Activated CD4-positive, alpha-beta T cell treated with anti-CD3 and anti-CD28 coated beads, Interleukin-10, Interleukin-2, amounts not matched to agents 100 ng/mL and 50 ng/mL, durations not matched to agents 16 hours and 8 hours (primary cell): ENCODE results near the gene COA1.
"Not testable (repeated sequence)": the region's sequence is repeated elsewhere in the genome, so short reads cannot be mapped to it uniquely, and the experiment has no call there.

Experiments
- DNase-seq: peaks from one replicate; pipeline ENCODE4 v3.0.0-alpha.2; 2020

The COA1 gene

GRCh38 chr7:43687866-43688265 is 41.5 kb downstream of the COA1 start:
- DNase-seq: not testable (repeated sequence)

DNA sequence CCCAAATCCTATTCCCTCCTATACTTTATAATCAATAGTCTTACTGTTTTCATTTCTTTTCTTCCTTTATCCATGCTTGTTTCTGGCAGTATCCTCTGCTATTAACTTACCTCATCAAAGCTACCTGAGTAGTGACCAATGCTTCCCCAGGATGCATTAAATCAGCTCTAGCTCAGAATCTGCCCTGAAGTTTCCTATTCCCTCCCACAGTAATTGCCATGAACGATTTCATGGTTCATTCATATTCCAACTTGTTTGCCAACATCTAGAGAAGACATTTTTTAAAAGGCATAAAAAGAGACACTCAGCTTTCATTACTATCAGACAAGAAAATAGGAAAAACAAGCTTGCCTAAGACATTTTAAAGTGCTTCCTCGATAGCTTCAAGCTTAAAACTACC is 42.3 kb downstream of the COA1 start:
- DNase-seq: no peak

DNA sequence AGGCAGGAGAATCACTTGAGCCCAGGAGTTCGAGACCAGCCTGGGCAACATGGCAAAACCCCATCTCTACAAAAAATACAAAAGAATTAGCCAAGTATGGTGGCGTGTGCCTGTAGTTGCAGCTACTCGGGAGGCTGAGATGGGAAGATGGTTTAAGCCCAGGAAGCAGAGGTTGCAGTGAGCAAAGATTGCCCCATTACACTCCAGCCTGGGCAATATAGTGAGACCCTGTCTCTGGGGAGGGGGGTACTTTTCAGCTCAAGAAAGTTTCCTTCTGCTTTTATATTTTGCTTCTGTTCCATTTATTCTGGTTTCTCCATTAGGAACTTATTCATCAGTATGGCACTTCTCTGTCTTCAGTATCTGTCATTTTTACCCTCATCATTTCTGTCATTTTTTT is 48.6 kb downstream of the COA1 start:
- no peak for DNase-seq

DNA sequence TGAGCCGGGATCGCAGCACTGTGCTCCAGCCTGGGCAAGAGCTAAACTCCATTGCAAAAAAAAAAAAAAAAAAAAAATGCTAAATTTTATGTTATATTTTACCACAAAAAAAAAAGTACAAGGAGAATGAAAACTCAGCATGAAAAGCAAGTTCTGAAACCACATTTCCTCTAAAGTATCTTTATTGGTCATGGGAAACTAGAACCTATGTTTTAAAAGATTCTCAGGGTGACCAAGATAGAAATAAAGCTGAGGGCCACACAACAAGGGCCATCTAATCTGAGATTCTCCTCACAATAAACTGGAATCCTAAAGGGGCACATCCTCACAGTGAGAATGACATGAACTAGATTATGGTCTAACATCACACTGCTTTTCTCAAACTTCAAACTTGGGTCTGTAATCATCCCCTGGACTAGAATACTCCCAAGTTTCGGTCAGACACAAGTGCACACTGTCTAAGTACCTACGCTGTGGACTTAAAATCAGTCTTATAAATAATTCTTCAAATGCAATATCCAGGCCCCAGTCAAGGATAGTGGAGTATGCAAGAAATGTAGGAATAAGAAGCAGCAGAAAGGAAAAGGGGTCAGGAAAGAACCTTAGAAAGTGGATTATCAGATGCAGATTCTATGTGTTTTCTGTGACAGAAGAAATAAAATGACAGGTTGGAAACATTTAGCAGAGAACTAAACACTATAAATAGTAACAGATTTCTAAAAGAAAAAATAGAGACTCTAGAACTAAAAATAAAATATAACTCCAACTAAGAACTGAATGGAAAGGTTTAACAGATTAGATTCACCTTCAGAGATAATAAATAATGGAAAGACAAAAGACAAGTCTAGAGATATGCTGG is 49.9 kb downstream of the COA1 start:
- peak; percentile 40 for DNase-seq

- no peak for DNase-seq
Measured at GRCh38 chr7:43678315-43678714, 51.0 kb downstream of the COA1 start.

GRCh38 chr7:43677864-43678263 is 51.5 kb downstream of the COA1 start:
- DNase-seq: no peak

DNA sequence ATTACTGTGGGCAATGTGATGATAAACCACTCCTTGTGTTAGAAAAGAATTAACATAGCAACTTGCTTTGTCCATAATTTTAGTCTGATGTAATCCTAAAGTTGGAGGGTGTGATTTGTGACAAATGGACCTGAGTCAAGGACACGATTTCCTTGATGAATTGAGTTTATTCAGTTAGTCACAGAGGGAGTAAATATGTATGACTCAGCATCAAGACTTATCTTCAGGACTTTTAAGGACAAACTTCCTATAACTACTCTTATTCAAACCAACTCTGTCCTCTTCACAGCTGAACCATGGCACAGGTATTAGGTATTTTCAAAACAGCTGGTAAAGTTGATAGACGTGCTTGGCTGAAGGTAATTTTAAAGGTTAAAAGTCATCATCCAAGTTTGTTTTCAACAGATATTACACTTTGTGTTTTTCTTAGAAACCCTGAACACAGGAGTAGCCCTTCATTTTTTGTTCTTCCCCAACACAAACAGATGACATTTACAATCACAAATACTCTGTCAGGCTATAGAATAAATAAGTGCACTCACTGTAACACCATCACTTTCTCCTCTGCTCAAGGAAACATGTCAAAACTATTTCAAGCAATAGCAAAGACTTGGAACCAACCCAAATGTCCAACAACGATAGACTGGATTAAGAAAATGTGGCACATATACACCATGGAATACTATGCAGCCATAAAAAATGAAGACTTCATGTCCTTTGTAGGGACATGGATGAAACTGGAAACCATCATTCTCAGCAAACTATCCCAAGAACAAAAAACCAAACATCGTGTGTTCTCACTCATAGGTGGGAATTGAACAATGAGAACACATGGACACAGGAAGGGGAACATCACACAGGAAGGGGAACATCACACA is 54.5 kb downstream of the COA1 start:
- no peak for DNase-seq

GRCh38 chr7:43673243-43673976 is 55.9 kb downstream of the COA1 start:
- DNase-seq: not testable (repeated sequence)

- no peak for DNase-seq
Measured at GRCh38 chr7:43671521-43671920, 57.8 kb downstream of the COA1 start.

GRCh38 chr7:43669286-43670081 is 59.8 kb downstream of the COA1 start:
- DNase-seq: peak; percentile 82

DNA sequence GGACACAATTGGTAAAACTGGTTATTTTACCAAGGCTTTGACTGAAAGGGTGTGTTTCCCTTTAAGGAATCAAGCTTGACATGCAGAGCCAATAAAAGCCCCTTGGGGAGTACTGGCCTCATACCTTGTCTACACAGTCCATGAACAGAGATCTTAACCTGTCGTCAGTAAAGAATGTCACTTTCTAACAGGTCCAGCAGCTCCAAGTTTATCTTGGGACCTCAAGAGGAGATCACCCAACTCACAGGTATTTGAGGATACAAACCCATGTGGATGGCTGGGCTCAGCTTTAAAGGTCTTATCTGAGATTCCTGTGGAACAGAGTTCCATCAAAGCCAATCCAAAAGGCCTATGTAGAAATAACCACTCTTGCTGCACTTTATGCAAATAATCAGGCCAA is 61.3 kb downstream of the COA1 start:
- no peak for DNase-seq

- no peak for DNase-seq
Measured at GRCh38 chr7:43666938-43667337, 62.4 kb downstream of the COA1 start.

DNA sequence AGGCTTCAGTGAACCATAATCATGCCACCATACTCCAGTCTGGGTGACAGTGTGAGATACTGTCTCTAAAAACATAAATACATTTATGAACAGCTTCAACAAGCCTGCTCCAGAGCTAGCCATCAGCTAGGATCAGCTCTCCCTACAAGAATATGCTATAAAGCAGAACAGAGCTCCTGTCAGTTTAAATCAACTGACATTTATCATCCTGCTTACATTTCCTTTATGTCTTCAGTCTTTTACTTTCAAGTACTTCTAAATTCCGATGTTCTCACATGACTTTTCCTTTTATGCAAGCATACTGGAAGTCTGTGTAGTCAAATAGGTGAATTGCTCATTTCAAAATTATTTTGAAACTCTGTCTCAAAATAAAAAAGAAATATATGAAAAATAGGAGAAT is 64.6 kb downstream of the COA1 start:
- DNase-seq: no peak

DNA sequence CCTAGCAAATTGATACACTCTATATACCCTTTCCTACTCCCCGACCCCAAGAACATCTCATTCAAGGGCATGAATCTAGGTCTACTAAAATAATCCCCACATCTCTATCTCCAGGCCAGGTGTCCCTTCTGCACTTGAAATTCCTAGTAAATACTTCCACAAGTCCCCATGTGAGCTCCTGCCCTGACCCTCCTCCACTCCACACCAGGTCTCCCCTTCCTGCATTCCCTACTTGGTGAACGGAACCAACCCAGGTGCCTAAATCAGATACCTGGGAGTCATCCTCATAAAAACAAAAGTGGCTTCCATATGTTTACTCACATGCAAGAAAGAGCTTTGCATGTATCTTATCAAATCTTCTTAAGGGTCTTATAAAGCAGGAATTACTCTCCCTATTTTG is 69.2 kb downstream of the COA1 start:
- no peak for DNase-seq

DNA sequence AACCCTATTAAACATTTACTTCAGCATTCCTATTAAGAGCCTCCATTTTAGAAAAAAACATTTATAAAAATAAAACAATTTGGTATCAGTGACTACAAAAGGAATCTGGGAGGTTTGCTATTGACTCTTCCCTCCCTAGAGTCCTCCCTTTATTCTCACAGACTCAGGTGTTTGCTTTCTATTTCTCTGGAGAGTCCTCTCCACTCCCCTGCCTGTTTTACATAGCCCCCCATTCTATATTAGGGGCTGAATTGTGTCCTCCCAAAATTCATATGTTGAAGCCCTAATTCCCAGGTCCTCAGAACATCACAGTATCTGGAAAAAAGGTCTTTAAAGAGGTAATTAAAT is 69.8 kb downstream of the COA1 start:
- DNase-seq: no peak

DNA sequence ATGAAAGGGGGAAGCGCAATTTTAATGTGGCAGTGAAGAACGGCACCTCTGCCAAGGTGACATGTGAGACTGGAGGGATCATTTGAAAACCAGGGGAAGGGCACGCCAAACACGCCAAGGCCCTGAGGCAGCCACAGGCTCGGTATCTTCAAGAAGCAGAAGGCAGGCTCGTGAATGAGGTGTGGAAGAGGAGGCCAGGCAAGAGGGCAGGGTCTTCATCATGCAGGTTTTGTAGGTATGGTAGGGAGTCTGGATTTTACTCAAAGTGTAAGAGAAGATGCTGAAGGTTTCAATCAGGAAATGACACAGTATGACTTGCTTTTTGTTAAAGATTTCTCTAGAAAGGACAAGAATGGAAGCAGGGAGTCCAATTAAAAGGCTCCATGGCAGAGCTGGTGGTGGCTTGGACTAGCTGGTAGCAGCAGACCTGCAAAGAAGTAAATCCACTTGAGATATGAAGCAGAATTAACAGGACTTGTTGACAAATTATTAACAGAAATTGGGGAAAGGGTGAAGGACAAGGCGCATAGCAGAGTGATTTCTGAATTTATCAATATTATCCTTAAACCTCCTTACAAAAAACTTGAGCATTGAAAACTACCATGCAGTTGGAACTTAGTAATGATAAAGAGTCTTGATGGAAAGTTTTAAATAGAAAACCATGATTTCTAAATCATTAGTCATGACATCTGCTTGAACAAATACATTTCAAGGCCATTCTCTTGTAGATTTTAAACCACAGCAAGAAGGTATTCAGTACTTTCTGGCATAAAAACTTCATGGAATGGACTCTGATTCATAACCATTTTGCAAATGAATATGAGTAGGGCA is 70.4 kb downstream of the COA1 start:
- peak; percentile 84 for DNase-seq

GRCh38 chr7:43656997-43657396 is 72.3 kb downstream of the COA1 start:
- no peak for DNase-seq

DNA sequence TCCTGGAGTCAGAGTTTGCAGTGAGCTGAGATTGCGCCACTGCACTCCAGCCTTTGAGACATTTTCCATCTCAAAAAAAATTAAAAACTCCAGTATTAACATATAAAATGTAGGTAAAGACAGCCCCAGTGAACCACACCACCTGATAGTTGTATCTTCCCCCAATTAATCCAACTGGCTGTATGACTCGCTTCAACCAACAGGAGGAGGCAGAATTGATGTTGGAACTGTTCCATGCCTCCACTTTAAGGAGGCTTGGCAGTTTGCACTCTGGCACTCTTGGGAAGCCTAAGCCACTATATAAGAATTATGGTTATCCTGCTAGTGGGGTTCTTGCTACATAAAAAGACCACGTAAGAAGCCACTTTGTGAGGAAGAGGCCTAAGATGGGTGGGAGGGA is 73.7 kb downstream of the COA1 start:
- DNase-seq: no peak

- DNase-seq: no peak
Measured at GRCh38 chr7:43653891-43654504, 75.3 kb downstream of the COA1 start.

DNA sequence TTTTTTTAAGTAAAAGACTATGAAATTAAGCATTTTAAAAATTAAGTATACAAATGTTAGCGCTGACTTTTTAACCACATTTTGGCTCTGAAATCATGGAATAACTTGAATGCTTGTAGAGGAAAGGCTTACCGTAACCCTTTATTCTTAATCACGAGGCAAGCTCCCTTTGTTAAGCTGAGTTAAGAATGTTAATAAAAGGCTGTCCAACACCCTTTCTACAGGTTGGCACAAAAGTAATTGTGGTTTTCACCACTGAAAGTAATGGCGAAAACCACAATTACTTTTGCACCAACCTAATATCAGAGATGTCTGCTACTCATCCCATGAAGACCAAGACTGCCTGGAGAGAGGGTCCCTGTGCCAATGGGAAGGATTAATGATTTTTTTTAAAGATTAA is 75.9 kb downstream of the COA1 start:
- DNase-seq: no peak

DNA sequence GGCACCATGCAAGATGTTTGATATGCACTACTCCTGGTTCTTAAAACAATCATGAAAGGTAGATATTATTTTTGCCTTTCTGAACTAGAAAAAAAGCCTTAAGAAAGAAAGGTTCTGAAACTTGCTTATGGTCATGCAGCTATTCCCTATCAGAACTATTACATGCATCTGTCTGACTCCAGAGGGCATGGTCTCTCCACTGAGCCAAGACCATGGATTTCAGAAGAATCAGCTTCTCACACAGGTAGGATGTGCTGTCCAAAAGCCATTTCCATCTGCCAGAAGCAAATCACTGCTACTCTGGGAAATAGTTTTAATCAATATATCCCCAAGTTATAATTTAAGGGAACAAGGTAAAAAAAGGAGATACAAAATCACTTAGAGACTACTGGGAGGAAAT is 77.0 kb downstream of the COA1 start:
- no peak for DNase-seq
